Spleen (tissue), 7 donors: Measurements from ENCODE around the gene DRD4.
"Not testable (repeated sequence)": the region's sequence is repeated elsewhere in the genome, so short reads cannot be mapped to it uniquely, and the experiment has no call there.

Experiments used
- POLR2AphosphoS5 ChIP-seq, 3 donors: sonication (generic); formaldehyde crosslinking; IDR thresholded peaks; one replicate each; pipeline ENCODE4 v1.5.1; 2017; ENCODE audit warnings: antibody characterized with exemption in 3 of 3
- TF ChIP-seq, protein P1 (sequence below), 11 experiments: fragments of 200-600 bp in 7 of 11; fragments of 450-650 bp in 4 of 11; sonication (generic) in 4 of 11; IDR thresholded peaks in 8 of 11; conservative IDR thresholded peaks in 3 of 11; 1 replicate in 7 of 11; 2 replicates in 4 of 11; pipeline versions ENCODE4 v1.4.0 to v1.8.0; 2016 to 2021; ENCODE audit warnings: antibody characterized with exemption in 11 of 11, inconsistent platforms in 4 of 11, mild to moderate bottlenecking in 1 of 11
- donor health status: DM: no; HTN: no; CAD: no; lungs with moderate emphysema.
- donor health status: DM: no; HTN: no; CAD: no.
- donor health status: DM: no; HTN: no; CAD: no.

DNA sequence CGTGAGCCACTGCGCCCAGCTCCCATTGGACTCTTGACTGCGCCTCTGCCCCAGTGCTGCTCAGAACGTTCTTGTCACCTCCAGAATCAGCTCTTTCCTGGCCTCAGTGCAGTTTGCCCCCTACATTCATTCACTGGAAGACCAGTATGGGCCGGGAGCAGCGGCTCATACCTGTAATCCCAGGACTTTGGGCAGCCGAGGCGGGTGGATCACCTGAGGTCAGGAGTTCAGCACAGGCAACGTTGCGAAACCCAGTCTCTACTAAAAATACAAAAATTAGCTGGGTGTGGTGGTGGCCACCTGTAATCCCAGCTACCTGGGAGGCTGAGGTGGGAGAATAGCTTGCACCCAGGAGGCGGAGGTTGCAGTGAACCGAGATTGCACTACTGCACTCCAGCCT, 17.4 kb downstream of the DRD4 start:
- not testable (repeated sequence) for TF ChIP-seq POLR2AphosphoS5 (IDR thresholded peaks at IDR 0.05)
- TF ChIP-seq, protein P1, sequence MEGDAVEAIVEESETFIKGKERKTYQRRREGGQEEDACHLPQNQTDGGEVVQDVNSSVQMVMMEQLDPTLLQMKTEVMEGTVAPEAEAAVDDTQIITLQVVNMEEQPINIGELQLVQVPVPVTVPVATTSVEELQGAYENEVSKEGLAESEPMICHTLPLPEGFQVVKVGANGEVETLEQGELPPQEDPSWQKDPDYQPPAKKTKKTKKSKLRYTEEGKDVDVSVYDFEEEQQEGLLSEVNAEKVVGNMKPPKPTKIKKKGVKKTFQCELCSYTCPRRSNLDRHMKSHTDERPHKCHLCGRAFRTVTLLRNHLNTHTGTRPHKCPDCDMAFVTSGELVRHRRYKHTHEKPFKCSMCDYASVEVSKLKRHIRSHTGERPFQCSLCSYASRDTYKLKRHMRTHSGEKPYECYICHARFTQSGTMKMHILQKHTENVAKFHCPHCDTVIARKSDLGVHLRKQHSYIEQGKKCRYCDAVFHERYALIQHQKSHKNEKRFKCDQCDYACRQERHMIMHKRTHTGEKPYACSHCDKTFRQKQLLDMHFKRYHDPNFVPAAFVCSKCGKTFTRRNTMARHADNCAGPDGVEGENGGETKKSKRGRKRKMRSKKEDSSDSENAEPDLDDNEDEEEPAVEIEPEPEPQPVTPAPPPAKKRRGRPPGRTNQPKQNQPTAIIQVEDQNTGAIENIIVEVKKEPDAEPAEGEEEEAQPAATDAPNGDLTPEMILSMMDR (IDR thresholded peaks at IDR 0.05 in 8 of 11, conservative IDR thresholded peaks at IDR 0.05 in 3 of 11), result not testable (repeated sequence)
